RPMI8226 (cell line): ENCODE results near the gene HOXB5.

Source experiments
- DNase-seq: peaks from one replicate; pipeline ENCODE4 v3.0.0-alpha.2; 2015

The HOXB5 gene

GRCh38 chr17:48556576-48557401, 36.8 kb downstream of the HOXB5 start:
- DNase-seq = no peak

- DNase-seq = no peak
Measured at GRCh38 chr17:48556229-48556575, 37.4 kb downstream of the HOXB5 start.

- no peak for DNase-seq
Measured at GRCh38 chr17:48555258-48556228, 38.0 kb downstream of the HOXB5 start.

- DNase-seq = no peak
Measured at GRCh38 chr17:48554412-48555257, 38.9 kb downstream of the HOXB5 start.

GRCh38 chr17:48553826-48554225, 39.8 kb downstream of the HOXB5 start:
- DNase-seq = no peak

GRCh38 chr17:48553190-48553547, 40.4 kb downstream of the HOXB5 start:
- DNase-seq = no peak

- DNase-seq = no peak
Measured at GRCh38 chr17:48552466-48553189, 41.0 kb downstream of the HOXB5 start.

- DNase-seq = no peak
Measured at GRCh38 chr17:48551596-48552465, 41.7 kb downstream of the HOXB5 start.

- DNase-seq = no peak
Measured at GRCh38 chr17:48551214-48551555, 42.4 kb downstream of the HOXB5 start.

GRCh38 chr17:48550502-48551213, 42.9 kb downstream of the HOXB5 start:
- DNase-seq = no peak

GRCh38 chr17:48549914-48550501, 43.6 kb downstream of the HOXB5 start:
- no peak for DNase-seq

GRCh38 chr17:48549281-48549630, 44.3 kb downstream of the HOXB5 start:
- DNase-seq = no peak

- DNase-seq = no peak
Measured at GRCh38 chr17:48548523-48549280, 44.9 kb downstream of the HOXB5 start.

- DNase-seq = no peak
Measured at GRCh38 chr17:48547808-48548522, 45.6 kb downstream of the HOXB5 start.

GRCh38 chr17:48546924-48547807, 46.4 kb downstream of the HOXB5 start:
- no peak for DNase-seq

GRCh38 chr17:48546137-48546923, 47.2 kb downstream of the HOXB5 start:
- DNase-seq = no peak

GRCh38 chr17:48545539-48545938, 48.0 kb downstream of the HOXB5 start:
- no peak for DNase-seq
